GM23338 (cell line): ENCODE data around the gene B3GALNT2. TPM values are rescaled to one million over a fixed set of nuclear protein-coding genes. Genes with fewer than 3 reads are reported as not detected.

Experiments used
- ATAC-seq: fragments of 200-7000 bp; cut with Tn5 transposase; 3 replicates; pipeline ENCODE4 v1.9.1; 2020
- DNase-seq: peaks from one replicate; pipeline ENCODE4 v3.0.0-alpha.2; 2015; ENCODE audit warnings: low spot score
- H2AFZ ChIP-seq: fragments of 200-600 bp; sonication (generic); 2 replicates; pipeline ENCODE4 v1.8.0; 2016; ENCODE audit warnings: antibody characterized with exemption, mild to moderate bottlenecking, moderate library complexity
- H3F3A ChIP-seq: fragments of 200-600 bp; sonication (generic); replicated peaks from 2 replicates; pipeline ENCODE4 v1.8.0; 2017; ENCODE audit warnings: antibody characterized with exemption, mixed run types, low read depth
- H3K27ac ChIP-seq: fragments of 200-600 bp; sonication (generic); 2 replicates; pipeline ENCODE4 v1.6.1; 2016; ENCODE audit warnings: low read depth
- H3K27me3 ChIP-seq: fragments of 200-600 bp; sonication (generic); 2 replicates; pipeline ENCODE4 v1.8.0; 2016; ENCODE audit warnings: mild to moderate bottlenecking, mixed run types, moderate library complexity; ENCODE audit not compliant: insufficient read depth
- H3K36me3 ChIP-seq: fragments of 200-600 bp; sonication (generic); 2 replicates; pipeline ENCODE4 v1.8.0; 2016; ENCODE audit warnings: mild to moderate bottlenecking; ENCODE audit not compliant: insufficient read depth
- H3K4me1 ChIP-seq: fragments of 200-600 bp; sonication (generic); 2 replicates; pipeline ENCODE4 v1.8.0; 2016; ENCODE audit warnings: mild to moderate bottlenecking, moderate library complexity; ENCODE audit not compliant: insufficient read depth
- H3K4me2 ChIP-seq: fragments of 200-600 bp; sonication (generic); 2 replicates; pipeline ENCODE4 v1.7.1; 2017; ENCODE audit warnings: mixed run types
- H3K4me3 ChIP-seq: fragments of 200-600 bp; sonication (generic); 2 replicates; pipeline ENCODE4 v1.6.1; 2016; ENCODE audit warnings: mixed run types
- H3K79me2 ChIP-seq: fragments of 200-600 bp; sonication (generic); replicated peaks from 2 replicates; pipeline ENCODE4 v1.8.0; 2017; ENCODE audit warnings: mild to moderate bottlenecking; ENCODE audit not compliant: insufficient read depth
- H3K9me2 ChIP-seq: fragments of 200-600 bp; sonication (generic); 2 replicates; pipeline ENCODE4 v1.8.0; 2017; ENCODE audit not compliant: insufficient read depth
- H4K20me1 ChIP-seq: fragments of 200-600 bp; sonication (generic); replicated peaks from 2 replicates; pipeline ENCODE4 v1.8.0; 2017; ENCODE audit warnings: mild to moderate bottlenecking; ENCODE audit not compliant: insufficient read depth
- H3K27ac Mint-ChIP-seq: 2 replicates; pipeline ENCODE4 v1.8.0; 2020; ENCODE audit warnings: inconsistent platforms, mild to moderate bottlenecking, moderate library complexity, mixed read lengths
- H3K27me3 Mint-ChIP-seq: 3 replicates; pipeline ENCODE4 v1.8.0; 2022; ENCODE audit warnings: low read depth, mild to moderate bottlenecking, moderate library complexity, mixed read lengths, inconsistent platforms; ENCODE audit not compliant: insufficient read depth, poor library complexity
- H3K36me3 Mint-ChIP-seq: 3 replicates; pipeline ENCODE4 v1.8.0; 2021; ENCODE audit warnings: low read depth, mild to moderate bottlenecking, inconsistent platforms, moderate library complexity, mixed read lengths
- H3K4me1 Mint-ChIP-seq: 3 replicates; pipeline ENCODE4 v1.8.0; 2020; ENCODE audit warnings: mild to moderate bottlenecking, inconsistent platforms, mixed read lengths
- H3K4me3 Mint-ChIP-seq: 3 replicates; pipeline ENCODE4 v1.8.0; 2021; ENCODE audit warnings: moderate library complexity, mild to moderate bottlenecking, inconsistent platforms, mixed read lengths
- H3K9me3 Mint-ChIP-seq: 3 replicates; pipeline ENCODE4 v1.8.0; 2020; ENCODE audit warnings: moderate library complexity, mild to moderate bottlenecking, inconsistent platforms, mixed read lengths
- CREB1 ChIP-seq: fragments of 250-450 bp; sonication (Bioruptor Pico); IDR thresholded peaks from 2 replicates; pipeline ENCODE4 v1.5.0; 2020; ENCODE audit warnings: low read depth, mild to moderate bottlenecking, moderate library complexity
- EZH2 ChIP-seq: fragments of 200-600 bp; sonication (generic); IDR thresholded peaks from one replicate; pipeline ENCODE4 v1.8.0; 2017; ENCODE audit warnings: antibody characterized with exemption, mild to moderate bottlenecking, low read depth; ENCODE audit not compliant: unreplicated experiment
- EZH2phosphoT487 ChIP-seq: fragments of 200-600 bp; sonication (generic); IDR thresholded peaks from one replicate; pipeline ENCODE4 v1.8.1; 2018; ENCODE audit warnings: antibody characterized with exemption; ENCODE audit not compliant: unreplicated experiment
- JUNB ChIP-seq: IDR thresholded peaks from one replicate; pipeline ENCODE4 v1.6.1; 2016; ENCODE audit warnings: antibody characterized with exemption; ENCODE audit not compliant: unreplicated experiment
- NANOG ChIP-seq: IDR thresholded peaks from 2 replicates; pipeline ENCODE4 v1.6.1; 2016; ENCODE audit warnings: antibody characterized with exemption, borderline replicate concordance
- REST ChIP-seq: IDR thresholded peaks from one replicate; pipeline ENCODE4 v1.6.1; 2018; ENCODE audit warnings: antibody characterized with exemption; ENCODE audit not compliant: unreplicated experiment
- ZNF114 ChIP-seq: fragments of 250-450 bp; sonication (Bioruptor Pico); IDR thresholded peaks from 2 replicates; pipeline ENCODE4 v1.5.0; 2020; ENCODE audit warnings: mild to moderate bottlenecking, moderate library complexity
- ZNF462 ChIP-seq: fragments of 250-450 bp; sonication (Bioruptor Pico); IDR thresholded peaks from 2 replicates; pipeline ENCODE4 v1.5.0; 2020; ENCODE audit warnings: mild to moderate bottlenecking, moderate library complexity
- polyA plus RNA-seq: library from polyadenylated mRNA; unstranded; fragments of >200 nt; fragmentation: Nextera tagmentation; extraction: Ambion mirVana; gene quantifications from 2 replicates; pipeline ENCODE4 v1.2.1, GENCODE V29; 2016
- total RNA-seq: library from RNA; depleted of rRNA; stranded (reverse); fragments of >200 nt; shearing (Covaris generic); gene quantifications from 2 replicates; pipeline ENCODE4 v1.2.3, GENCODE V29; 2014

B3GALNT2 gene
- total and polyA plus RNA-seq, 2 experiments from 2014 or later: 14.4 to 48.8 TPM

GRCh38 chr1:235402457-235403200, 101.6 kb downstream of the B3GALNT2 start:
- Histone ChIP-seq H3K36me3 (no peaks in the 10 kb centered on the region), H3F3A (no peaks in the 10 kb centered on the region), H3K9me2 (no peaks in the 10 kb centered on the region), H3K4me2 (no peak overlapping the region), H4K20me1 (peaks cover 7% of the 10 kb centered on the region; the same call in 1 of the 2 replicates), H3K27ac (peak overlapping the region; percentile 66; the same call in 1 of the 2 replicates), H3K4me3 (no peak overlapping the region), H3K27me3 (no peaks in the 10 kb centered on the region), H3K4me1 (peaks cover 5% of the 10 kb centered on the region), H2AFZ (no peak overlapping the region), H3K79me2 (peaks cover 31% of the 10 kb centered on the region)
- ATAC-seq (no peak), DNase-seq (no peak)
- Mint-ChIP-seq H3K4me1 (peaks cover 3% of the 10 kb centered on the region; the same call in 1 of the 3 replicates), H3K27ac (no peak overlapping the region), H3K27me3 (peaks cover 7% of the 10 kb centered on the region), H3K4me3 (no peak overlapping the region), H3K9me3 (no peaks in the 10 kb centered on the region), H3K36me3 (peaks cover 10% of the 10 kb centered on the region; the same call in 2 of the 3 replicates)
- TF ChIP-seq CREB1 (CRISPR knock-in tag) (no peak), ZNF114 (CRISPR knock-in tag) (no peak), NANOG (no peak)

- no peaks in the 10 kb centered on the region for H3K27me3 ChIP-seq
- H3K9me2 ChIP-seq: no peaks in the 10 kb centered on the region
- H3F3A ChIP-seq: no peaks in the 10 kb centered on the region
- no peak overlapping the region for H3K4me3 Mint-ChIP-seq
- H4K20me1 ChIP-seq: peaks cover 11% of the 10 kb centered on the region; the same call in 1 of the 2 replicates
- H3K27me3 Mint-ChIP-seq: peaks cover 7% of the 10 kb centered on the region
- H2AFZ ChIP-seq: no peak overlapping the region
- no peaks in the 10 kb centered on the region for H3K9me3 Mint-ChIP-seq
- H3K79me2 ChIP-seq: peaks cover 43% of the 10 kb centered on the region
- peaks cover 10% of the 10 kb centered on the region; the same call in 2 of the 3 replicates for H3K36me3 Mint-ChIP-seq
- ATAC-seq: no peak
- DNase-seq: no peak
- peaks cover 3% of the 10 kb centered on the region; the same call in 1 of the 3 replicates for H3K4me1 Mint-ChIP-seq
- H3K4me3 ChIP-seq: no peak overlapping the region
- H3K36me3 ChIP-seq: no peaks in the 10 kb centered on the region
- peaks cover 5% of the 10 kb centered on the region for H3K4me1 ChIP-seq
- peak overlapping the region; percentile 10; the same call in 1 of the 2 replicates for H3K27ac ChIP-seq
- no peak overlapping the region for H3K4me2 ChIP-seq
- H3K27ac Mint-ChIP-seq: no peak overlapping the region
- TF ChIP-seq EZH2phosphoT487: no peak
- TF ChIP-seq NANOG: no peak
- no peak for TF ChIP-seq ZNF462 (CRISPR knock-in tag)
- no peak for TF ChIP-seq ZNF114 (CRISPR knock-in tag)
- TF ChIP-seq EZH2: no peak
- TF ChIP-seq CREB1 (CRISPR knock-in tag): no peak
- TF ChIP-seq JUNB: no peak
- no peak for TF ChIP-seq REST
Measured at GRCh38 chr1:235401251-235401650, 103.0 kb downstream of the B3GALNT2 start.
